AG04450 (cell line): ENCODE results near the gene ANP32E. TPM values are rescaled to one million over a fixed set of nuclear protein-coding genes. Genes with fewer than 3 reads are reported as not detected.

Experiments used
- CTCF ChIA-PET: fragments of 300-600, 350-600 bp; formaldehyde crosslinking; extraction: SDS; loops from one replicate; lab custom pipeline; 2022; ENCODE audit warnings: antibody characterized with exemption, inconsistent platforms; lab: Charles Lee
- POLR2A ChIA-PET: fragments of 350-600 bp; formaldehyde crosslinking; extraction: SDS; loops from one replicate; lab custom pipeline; 2021; ENCODE audit warnings: antibody characterized with exemption, inconsistent platforms; lab: Yijun Ruan, JAX
- DNase-seq: peaks from one replicate; pipeline ENCODE4 v3.0.0-alpha.2; 2011; ENCODE audit warnings: low read depth, low spot score
- H3K27ac ChIP-seq: one replicate; pipeline ENCODE4 v1.5.1; 2012; ENCODE audit warnings: low read depth, low read length, control low read depth
- H3K27me3 ChIP-seq: one replicate; pipeline ENCODE4 v1.6.0; 2012; ENCODE audit warnings: low read length; ENCODE audit not compliant: control insufficient read depth, insufficient read depth
- H3K4me3 ChIP-seq: 2 replicates; pipeline ENCODE4 v1.5.1; 2011; ENCODE audit warnings: mild to moderate bottlenecking, low read depth, low read length, control low read depth
- H3K9me3 ChIP-seq: 2 replicates; pipeline ENCODE4 v1.5.1; 2012; ENCODE audit warnings: low read length; ENCODE audit not compliant: control insufficient read depth, insufficient read depth
- CTCF ChIP-seq: IDR thresholded peaks from 2 replicates; pipeline ENCODE4 v1.5.1; 2011; ENCODE audit warnings: low read depth, low read length, control low read depth, inconsistent platforms
- polyA plus RNA-seq: library from polyadenylated mRNA; depleted of rRNA; stranded (reverse); fragments of >200 nt; gene quantifications from 2 replicates; pipeline ENCODE4 v1.2.3, GENCODE V29; 2011

The ANP32E gene
- polyA plus RNA-seq, 1 experiment = 22.7 TPM

- TF ChIP-seq CTCF = no peak
- Histone ChIP-seq H3K4me3 (no peak overlapping the region), H3K27ac (no peak overlapping the region), H3K9me3 (no peaks in the 10 kb centered on the region), H3K27me3 (no peaks in the 10 kb centered on the region)
- ChIA-PET CTCF (interaction anchor here (0.6 to 2.1 kb wide), 4 partner anchors 13 to 134 kb away, joined by 3 to 7 read pairs (median 3); no protein-coding TSS in a partner anchor), POLR2A (no interaction called here)
- DNase-seq = no peak
Measured at GRCh38 chr1:150207281-150207971, 28.5 kb downstream of the ANP32E start.

GRCh38 chr1:150196417-150196816, 39.5 kb downstream of the ANP32E start:
- TF ChIP-seq CTCF = no peak
- Histone ChIP-seq H3K27ac (no peak overlapping the region), H3K9me3 (no peaks in the 10 kb centered on the region), H3K27me3 (no peaks in the 10 kb centered on the region), H3K4me3 (no peak overlapping the region)
- ChIA-PET CTCF (interaction anchor here (1.4 kb wide), 1 partner anchor 9 kb away, joined by 6 read pairs; no protein-coding TSS in a partner anchor), POLR2A (no interaction called here)
- DNase-seq = no peak

GRCh38 chr1:150194381-150195031, 41.4 kb downstream of the ANP32E start:
- Histone ChIP-seq H3K9me3 (0 out of 2 replicates have a peak, but pooled peaks cover 2% of the 10 kb centered on the region), H3K27ac (peak overlapping the region; percentile 39), H3K4me3 (no peak overlapping the region), H3K27me3 (no peaks in the 10 kb centered on the region)
- POLR2A ChIA-PET = no interaction called here
- DNase-seq = no peak
- CTCF ChIA-PET = no interaction called here
- TF ChIP-seq CTCF = no peak

- no peak overlapping the region for H3K4me3 ChIP-seq
- H3K27ac ChIP-seq = peak overlapping the region; percentile 68
- TF ChIP-seq CTCF = no peak
- peak; percentile 33 for DNase-seq
- 0 out of 2 replicates have a peak, but pooled peaks cover 2% of the 10 kb centered on the region for H3K9me3 ChIP-seq
- H3K27me3 ChIP-seq = no peaks in the 10 kb centered on the region
- CTCF ChIA-PET = interaction anchor here (0.6 kb wide), 2 partner anchors 113 to 134 kb away, joined by 3 to 4 read pairs; no protein-coding TSS in a partner anchor
- POLR2A ChIA-PET = interaction anchor here (0.8 to 1.0 kb wide), 2 partner anchors 42 to 305 kb away, joined by 4 read pairs; partner anchors contain the start of gene PLEKHO1
Measured at GRCh38 chr1:150192012-150192411, 43.9 kb downstream of the ANP32E start.
